Right lobe of liver (tissue), 4 donors: ENCODE data around the gene CYB561D2.

ENCODE experiments used
- CTCF ChIP-seq, 4 donors: fragments of 200-600 bp in 3 of 4; fragments of 450-650 bp in 1 of 4; IDR thresholded peaks; one replicate each; pipeline versions ENCODE4 v1.5.1 to v1.8.0; 2016 to 2022; ENCODE audit warnings: antibody characterized with exemption in 4 of 4, mild to moderate bottlenecking in 2 of 4
- POLR2A ChIP-seq: fragments of 450-650 bp; IDR thresholded peaks from one replicate; pipeline ENCODE4 v1.6.1; 2017; ENCODE audit warnings: antibody characterized with exemption, mild to moderate bottlenecking
- donor health status: DM: no; HTN: no; CAD: no.
- donor health status: DM: no; HTN: no; CAD: no.
- donor health status: DM: no; HTN: yes; CAD: no.

GRCh38 chr3:50371133-50371685 is 20.5 kb downstream of the CYB561D2 start:
- no peak for TF ChIP-seq CTCF (IDR thresholded peaks at IDR 0.05)
- TF ChIP-seq POLR2A: no peak
